Measurements from ENCODE around the gene RYR3. TPM values are rescaled to one million over a fixed set of nuclear protein-coding genes. Genes with fewer than 3 reads are reported as not detected.

RYR3 gene
- total RNA-seq, 1 donor from 2014 or later: 4.8 TPM

- no peaks in the 10 kb centered on the region for H3K36me3 Mint-ChIP-seq (ENCODE audit: low read depth, unreplicated experiment)
- peaks cover 1% of the 10 kb centered on the region for H3K27me3 Mint-ChIP-seq (ENCODE audit: unreplicated experiment)
- H3K27ac Mint-ChIP-seq (ENCODE audit: unreplicated experiment): no peak overlapping the region
- no peaks in the 10 kb centered on the region for H3K4me1 Mint-ChIP-seq (ENCODE audit: unreplicated experiment)
- TF ChIP-seq CTCF (IDR thresholded peaks at IDR 0.05; ENCODE audit: unreplicated experiment): no peak
- no peaks in the 10 kb centered on the region for H3K9me3 Mint-ChIP-seq (ENCODE audit: unreplicated experiment)
- no peak for DNase-seq (ENCODE audit: low spot score)
- no peak overlapping the region for H3K4me3 Mint-ChIP-seq (ENCODE audit: unreplicated experiment)
Observed at GRCh38 chr15:33866101-33866737, 555.5 kb downstream of the RYR3 start.

- no peak overlapping the region for H3K27ac Mint-ChIP-seq (ENCODE audit: unreplicated experiment)
- H3K27me3 Mint-ChIP-seq (ENCODE audit: unreplicated experiment): no peaks in the 10 kb centered on the region
- no peaks in the 10 kb centered on the region for H3K9me3 Mint-ChIP-seq (ENCODE audit: unreplicated experiment)
- H3K36me3 Mint-ChIP-seq (ENCODE audit: low read depth, unreplicated experiment): no peaks in the 10 kb centered on the region
- H3K4me1 Mint-ChIP-seq (ENCODE audit: unreplicated experiment): no peaks in the 10 kb centered on the region
- TF ChIP-seq CTCF (IDR thresholded peaks at IDR 0.05; ENCODE audit: unreplicated experiment): no peak
- no peak overlapping the region for H3K4me3 Mint-ChIP-seq (ENCODE audit: unreplicated experiment)
- DNase-seq (ENCODE audit: low spot score): no peak
Observed at GRCh38 chr15:33871980-33872379, 561.2 kb downstream of the RYR3 start.

DNA sequence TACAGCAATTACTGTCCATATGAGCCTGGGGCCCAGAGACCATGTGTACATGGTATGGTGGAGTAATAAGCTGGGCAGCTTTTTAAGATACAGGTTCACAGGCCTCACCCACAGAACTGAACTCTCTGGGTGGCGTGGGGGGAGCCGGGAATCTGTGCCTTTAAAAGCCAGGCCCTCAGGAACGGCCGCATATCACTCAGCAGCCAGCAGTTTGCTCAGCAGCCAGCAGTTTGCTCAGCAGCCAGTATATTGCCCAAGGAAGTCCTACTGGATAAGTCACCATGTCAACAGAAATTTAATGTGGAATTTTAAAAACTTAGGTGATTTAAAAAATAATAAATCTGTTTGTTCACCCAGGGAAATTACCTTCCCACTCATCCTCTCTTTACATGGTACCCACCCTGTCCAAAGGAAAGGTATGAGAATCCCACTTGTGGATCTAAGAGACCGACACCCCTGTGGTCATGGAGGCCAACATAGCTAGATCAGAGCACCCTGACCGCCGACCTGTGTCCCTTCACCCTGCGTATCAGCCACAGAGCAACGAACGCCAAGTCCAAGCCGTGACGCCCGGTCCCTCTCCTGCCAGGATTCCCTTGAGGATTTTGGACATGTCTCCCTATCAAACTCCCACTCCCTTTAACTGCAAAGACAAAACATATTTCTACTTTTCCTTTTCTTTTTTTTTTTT, 561.8 kb downstream of the RYR3 start:
- no peaks in the 10 kb centered on the region for H3K4me1 Mint-ChIP-seq (ENCODE audit: unreplicated experiment)
- H3K27me3 Mint-ChIP-seq (ENCODE audit: unreplicated experiment): no peaks in the 10 kb centered on the region

DNA sequence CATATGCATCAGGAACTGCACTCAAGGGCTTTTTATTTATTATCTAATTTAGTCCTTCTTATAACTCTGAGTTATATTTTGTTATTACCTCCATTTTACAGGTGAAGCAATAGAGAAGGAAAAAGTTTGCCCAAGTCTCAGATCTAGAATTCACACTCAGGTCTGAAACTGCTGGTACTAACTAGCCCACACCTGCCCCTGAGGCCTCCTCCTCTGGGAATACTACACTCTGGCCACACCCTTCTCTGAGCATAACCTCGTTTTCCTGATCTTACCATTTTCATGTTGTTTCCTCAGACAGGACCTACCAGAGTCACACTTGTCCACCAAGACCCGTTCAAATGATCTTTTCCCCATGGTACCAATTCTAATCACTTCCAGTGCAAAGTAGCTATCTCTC, 563.4 kb downstream of the RYR3 start:
- no peak for TF ChIP-seq CTCF (IDR thresholded peaks at IDR 0.05; ENCODE audit: unreplicated experiment)
- Mint-ChIP-seq H3K9me3 (ENCODE audit: unreplicated experiment) (no peaks in the 10 kb centered on the region), H3K27ac (ENCODE audit: unreplicated experiment) (no peak overlapping the region), H3K4me1 (ENCODE audit: unreplicated experiment) (no peaks in the 10 kb centered on the region), H3K36me3 (ENCODE audit: low read depth, unreplicated experiment) (no peaks in the 10 kb centered on the region), H3K4me3 (ENCODE audit: unreplicated experiment) (no peak overlapping the region), H3K27me3 (ENCODE audit: unreplicated experiment) (no peaks in the 10 kb centered on the region)
- no peak for DNase-seq (ENCODE audit: low spot score)

More for the DNA sequence above, 561.8 kb downstream of the RYR3 start:
- no peaks in the 10 kb centered on the region for H3K9me3 Mint-ChIP-seq (ENCODE audit: unreplicated experiment)
- no peak for TF ChIP-seq CTCF (IDR thresholded peaks at IDR 0.05; ENCODE audit: unreplicated experiment)
- H3K36me3 Mint-ChIP-seq (ENCODE audit: low read depth, unreplicated experiment): no peaks in the 10 kb centered on the region
- no peak for DNase-seq (ENCODE audit: low spot score)
- no peak overlapping the region for H3K4me3 Mint-ChIP-seq (ENCODE audit: unreplicated experiment)
- H3K27ac Mint-ChIP-seq (ENCODE audit: unreplicated experiment): no peak overlapping the region

- no peaks in the 10 kb centered on the region for H3K4me1 Mint-ChIP-seq (ENCODE audit: unreplicated experiment)
- no peak for TF ChIP-seq CTCF (IDR thresholded peaks at IDR 0.05; ENCODE audit: unreplicated experiment)
- DNase-seq (ENCODE audit: low spot score): no peak
- H3K27ac Mint-ChIP-seq (ENCODE audit: unreplicated experiment): no peak overlapping the region
- H3K4me3 Mint-ChIP-seq (ENCODE audit: unreplicated experiment): no peak overlapping the region
- no peaks in the 10 kb centered on the region for H3K9me3 Mint-ChIP-seq (ENCODE audit: unreplicated experiment)
- H3K36me3 Mint-ChIP-seq (ENCODE audit: low read depth, unreplicated experiment): no peaks in the 10 kb centered on the region
- H3K27me3 Mint-ChIP-seq (ENCODE audit: unreplicated experiment): no peaks in the 10 kb centered on the region
Observed at GRCh38 chr15:33882921-33883320, 572.2 kb downstream of the RYR3 start.

Data from endothelial cell (in vitro differentiated cells).